GM12878 (cell line): ENCODE data around the gene TACC2. TPM values are rescaled to one million over a fixed set of nuclear protein-coding genes. Genes with fewer than 3 reads are reported as not detected.

Experiments used
- ATAC-seq: fragments of 200-7000 bp; cut with Tn5 transposase; 3 replicates; pipeline ENCODE4 v1.9.1; 2020; ENCODE audit warnings: mild to moderate bottlenecking, moderate library complexity
- BruUV-seq: library from RNA; stranded (reverse); fragments of 400-500 nt; replicated peaks from 2 replicates; lab custom pipeline; 2021; lab: Mats Ljungman, UMichigan
- CTCF ChIA-PET: fragments of 300-600 bp; sonication (Branson Sonifier 250); formaldehyde crosslinking; extraction: SDS; loops from one replicate; lab custom pipeline; 2021; ENCODE audit warnings: inconsistent platforms; lab: Yijun Ruan, JAX
- POLR2A ChIA-PET: fragments of 350-600 bp; formaldehyde crosslinking; extraction: SDS; loops from one replicate; lab custom pipeline; 2021; ENCODE audit warnings: inconsistent platforms; lab: Charles Lee
- RAD21 ChIA-PET: fragments of 300-600 bp; sonication (Branson Sonifier 250); formaldehyde crosslinking; loops from one replicate; lab custom pipeline; 2023; ENCODE audit warnings: antibody characterized with exemption; ENCODE audit not compliant: unreplicated experiment; lab: Charles Lee
- SMC1A ChIA-PET: fragments of 300-600 bp; sonication (Branson Sonifier 250); formaldehyde crosslinking; loops from one replicate; lab custom pipeline; 2023; ENCODE audit not compliant: unreplicated experiment, uncharacterized antibody; lab: Charles Lee
- DNase-seq: peaks from one replicate; pipeline ENCODE4 v3.0.0-alpha.2; 2011; ENCODE audit warnings: low read depth, low spot score
- FAIRE-seq: peaks from 3 replicates; lab custom pipeline; 2011; peaks lifted over from hg19 to GRCh38; lab: Jason Lieb, UNC
- H2AFZ ChIP-seq: 2 replicates; pipeline ENCODE4 v1.6.0; 2011; ENCODE audit warnings: low read depth, low read length, control low read depth; ENCODE audit not compliant: control insufficient read depth
- H3K27ac ChIP-seq: 2 replicates; pipeline ENCODE4 v1.5.1; 2011; ENCODE audit warnings: control low read depth; ENCODE audit not compliant: control insufficient read depth, insufficient read depth
- H3K27me3 ChIP-seq, 2 experiments: replicated peaks in 1 of 2; 2 replicates each; pipeline versions ENCODE4 v1.6.0 to v1.6.1; 2011; ENCODE audit warnings: low read length in 1 of 2; ENCODE audit not compliant: control insufficient read depth in 2 of 2, insufficient read depth in 2 of 2
- H3K36me3 ChIP-seq, 2 experiments: 2 replicates each; pipeline ENCODE4 v1.5.1; 2011; ENCODE audit warnings: low read length in 1 of 2; ENCODE audit not compliant: control insufficient read depth in 2 of 2, insufficient read depth in 2 of 2
- H3K4me1 ChIP-seq: 2 replicates; pipeline ENCODE4 v1.6.1; 2011; ENCODE audit warnings: mild to moderate bottlenecking, low read length, moderate library complexity, mixed read lengths; ENCODE audit not compliant: control insufficient read depth, insufficient read depth
- H3K4me2 ChIP-seq: 2 replicates; pipeline ENCODE4 v1.6.0; 2011; ENCODE audit warnings: control low read depth; ENCODE audit not compliant: control insufficient read depth, insufficient read depth
- H3K4me3 ChIP-seq: fragments of 200-600 bp; sonication (generic); 2 replicates; pipeline ENCODE4 v1.5.1; 2016
- H3K79me2 ChIP-seq: 2 replicates; pipeline ENCODE4 v1.6.0; 2011; ENCODE audit warnings: low read length; ENCODE audit not compliant: control insufficient read depth, insufficient read depth
- H3K9ac ChIP-seq: 2 replicates; pipeline ENCODE4 v1.8.0; 2011; ENCODE audit warnings: low read length, control low read depth, mixed read lengths; ENCODE audit not compliant: control insufficient read depth, insufficient read depth
- H3K9me3 ChIP-seq: replicated peaks from 3 replicates; pipeline ENCODE4 v1.5.1; 2011; ENCODE audit warnings: mild to moderate bottlenecking, low read length; ENCODE audit not compliant: control insufficient read depth, insufficient read depth
- H4K20me1 ChIP-seq: 2 replicates; pipeline ENCODE4 v1.6.0; 2011; ENCODE audit not compliant: control insufficient read depth, insufficient read depth
- DPF2 ChIP-seq: fragments of 450-650 bp; IDR thresholded peaks from 2 replicates; pipeline ENCODE4 v1.6.1; 2017; ENCODE audit warnings: mild to moderate bottlenecking
- KAT2A ChIP-seq: conservative IDR thresholded peaks from 2 replicates; pipeline ENCODE4 v1.6.1; 2011; ENCODE audit warnings: low read depth, low read length; ENCODE audit not compliant: control insufficient read depth
- NBN ChIP-seq: fragments of 450-650 bp; IDR thresholded peaks from 2 replicates; pipeline ENCODE4 v1.6.1; 2016
- NR2F1 ChIP-seq: fragments of 450-650 bp; conservative IDR thresholded peaks from 2 replicates; pipeline ENCODE4 v1.6.1; 2017; ENCODE audit warnings: mild to moderate bottlenecking
- NRF1 ChIP-seq: conservative IDR thresholded peaks from 2 replicates; pipeline ENCODE4 v1.6.1; 2011; ENCODE audit warnings: mild to moderate bottlenecking, low read depth, low read length, improper control_type of control experiment
- PML ChIP-seq: IDR thresholded peaks from 2 replicates; pipeline ENCODE4 v1.6.1; 2012; ENCODE audit warnings: low read length, inconsistent platforms
- SIN3A ChIP-seq: IDR thresholded peaks from 2 replicates; pipeline ENCODE4 v1.6.1; 2012; ENCODE audit warnings: low read depth, low read length, improper control_type of control experiment
- SPI1 ChIP-seq: IDR thresholded peaks from 2 replicates; pipeline ENCODE4 v1.6.1; 2011; ENCODE audit warnings: low read depth, mild to moderate bottlenecking, low read length, moderate library complexity, borderline replicate concordance; ENCODE audit not compliant: insufficient read depth
- STAT1 ChIP-seq: fragments of 450-650 bp; conservative IDR thresholded peaks from 2 replicates; pipeline ENCODE4 v1.6.1; 2014; ENCODE audit warnings: antibody characterized with exemption, mild to moderate bottlenecking
- YBX1 ChIP-seq: fragments of 450-650 bp; IDR thresholded peaks from 2 replicates; pipeline ENCODE4 v1.6.1; 2016; ENCODE audit warnings: antibody characterized with exemption
- WGBS: methylation state at CpG from one replicate; pipeline ENCODE4 v1.1.6; 2016; ENCODE audit warnings: low lambda C conversion rate; ENCODE audit not compliant: insufficient replicate concordance, insufficient coverage; ENCODE audit errors: missing lambda C conversion rate; 5-methylcytosine and 5-hydroxymethylcytosine counted together
- in situ Hi-C: fragments of 300-500 bp; cut with MboI; formaldehyde crosslinking; loops from 9 replicates; pipeline ENCODE4 v1.14.3; 2018; ENCODE audit warnings: mixed read lengths
- intact Hi-C: fragments of 100-400 bp; cut with micrococcal nuclease; formaldehyde crosslinking; loops from one replicate; pipeline ENCODE4 v1.14.2; 2022; ENCODE audit not compliant: unreplicated experiment
- polyA plus RNA-seq, 11 experiments: library from polyadenylated mRNA; depleted of rRNA in 4 of 11; unstranded in 6 of 11; stranded (reverse) in 5 of 11; fragments of >200 nt; fragmentation: Nextera tagmentation in 4 of 11; fragmentation: Illumina TruSeq in 1 of 11; extraction: Ambion mirVana in 4 of 11; extraction: Trizol in 1 of 11; gene quantifications; 1 replicate in 1 of 11; 2 replicates in 10 of 11; pipeline versions ENCODE4 v1.2.1 to v1.2.3, GENCODE V29; 2011 to 2016; ENCODE audit warnings: inconsistent platforms in 2 of 11, missing spikeins in 2 of 11, low read depth in 1 of 11
- total RNA-seq, 4 experiments: library from RNA; depleted of rRNA in 3 of 4; stranded (reverse); fragments of >200 nt in 3 of 4; fragmentation: Illumina TruSeq in 1 of 4; extraction: Trizol in 1 of 4; gene quantifications; 2 replicates each; pipeline versions ENCODE4 v1.2.1 to v1.2.3, GENCODE V29; 2013 to 2021
- TF ChIP-seq, protein P1 (sequence below): fragments of 450-650 bp; IDR thresholded peaks from 2 replicates; pipeline ENCODE4 v1.6.1; 2018; ENCODE audit warnings: borderline replicate concordance, mild to moderate bottlenecking; ENCODE audit not compliant: partially characterized antibody
- TF ChIP-seq, protein P2 (sequence below): fragments of 450-650 bp; IDR thresholded peaks from 2 replicates; pipeline ENCODE4 v1.6.1; 2018; ENCODE audit warnings: mild to moderate bottlenecking, low read depth, moderate library complexity; ENCODE audit not compliant: partially characterized antibody

Gene TACC2
- total and polyA plus RNA-seq, 10 of the 15 experiments (the other 5 are each of a cell fraction or from before 2014, with no cell fraction given): 0.07 to 0.64 (median 0.13) TPM; not detected in 5

DNA sequence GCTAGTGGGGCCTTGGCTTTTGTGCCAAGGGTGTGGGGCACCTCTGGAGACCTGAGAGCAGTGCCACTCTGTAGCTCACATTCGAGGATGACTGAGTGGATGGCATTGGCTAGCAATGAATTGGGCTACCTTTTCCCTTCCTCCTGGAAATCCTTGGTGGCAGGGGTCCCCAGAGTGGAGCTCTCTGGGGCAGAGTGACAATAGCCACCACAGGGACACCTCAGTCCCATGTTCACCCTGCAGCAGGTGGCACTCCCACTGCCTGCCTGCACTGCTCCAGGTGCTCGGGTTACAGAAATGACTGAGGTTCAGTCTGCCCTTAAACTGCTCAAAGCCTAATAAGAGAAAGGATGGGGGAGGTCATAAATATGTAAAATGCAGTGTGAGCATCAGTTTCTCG lies 300.0 kb downstream of the TACC2 start:
- Histone ChIP-seq H2AFZ (no peak overlapping the region), H3K36me3 (no peaks in the 10 kb centered on the region), H3K27ac (no peak overlapping the region), H3K79me2 (no peaks in the 10 kb centered on the region), H3K4me2 (no peak overlapping the region), H3K4me3 (no peak overlapping the region), H4K20me1 (no peaks in the 10 kb centered on the region), H3K4me1 (no peaks in the 10 kb centered on the region; the same call in 1 of the 2 replicates), H3K27me3 (peaks cover 0 to 7% of the 10 kb centered on the region in 2 experiments; a peak in 2 of 4 replicates), H3K9ac (no peak overlapping the region), H3K9me3 (no peaks in the 10 kb centered on the region)
- ATAC-seq (no peak), FAIRE-seq (no peak), DNase-seq (no peak)
- ChIA-PET RAD21 (no interaction called here), SMC1A (no interaction called here), POLR2A (no interaction called here), CTCF (interaction anchor here (0.7 to 1.2 kb wide), 2 partner anchors 10 to 146 kb away, joined by 3 read pairs; no protein-coding TSS in a partner anchor)
- TF ChIP-seq PML (no peak), NR2F1 (no peak), SIN3A (no peak)
- TF ChIP-seq, protein P1, sequence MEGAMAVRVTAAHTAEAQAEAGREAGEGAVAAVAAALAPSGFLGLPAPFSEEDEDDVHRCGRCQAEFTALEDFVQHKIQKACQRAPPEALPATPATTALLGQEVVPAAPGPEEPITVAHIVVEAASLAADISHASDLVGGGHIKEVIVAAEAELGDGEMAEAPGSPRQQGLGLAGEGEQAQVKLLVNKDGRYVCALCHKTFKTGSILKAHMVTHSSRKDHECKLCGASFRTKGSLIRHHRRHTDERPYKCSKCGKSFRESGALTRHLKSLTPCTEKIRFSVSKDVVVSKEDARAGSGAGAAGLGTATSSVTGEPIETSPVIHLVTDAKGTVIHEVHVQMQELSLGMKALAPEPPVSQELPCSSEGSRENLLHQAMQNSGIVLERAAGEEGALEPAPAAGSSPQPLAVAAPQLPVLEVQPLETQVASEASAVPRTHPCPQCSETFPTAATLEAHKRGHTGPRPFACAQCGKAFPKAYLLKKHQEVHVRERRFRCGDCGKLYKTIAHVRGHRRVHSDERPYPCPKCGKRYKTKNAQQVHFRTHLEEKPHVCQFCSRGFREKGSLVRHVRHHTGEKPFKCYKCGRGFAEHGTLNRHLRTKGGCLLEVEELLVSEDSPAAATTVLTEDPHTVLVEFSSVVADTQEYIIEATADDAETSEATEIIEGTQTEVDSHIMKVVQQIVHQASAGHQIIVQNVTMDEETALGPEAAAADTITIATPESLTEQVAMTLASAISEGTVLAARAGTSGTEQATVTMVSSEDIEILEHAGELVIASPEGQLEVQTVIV: no peak
- BruUV-seq: no TSS peak
- 16% methylated on average over 3 of the region's 3 CpGs for WGBS
- in situ Hi-C loops (no loop called here), intact Hi-C loops (no loop called here)

DNA sequence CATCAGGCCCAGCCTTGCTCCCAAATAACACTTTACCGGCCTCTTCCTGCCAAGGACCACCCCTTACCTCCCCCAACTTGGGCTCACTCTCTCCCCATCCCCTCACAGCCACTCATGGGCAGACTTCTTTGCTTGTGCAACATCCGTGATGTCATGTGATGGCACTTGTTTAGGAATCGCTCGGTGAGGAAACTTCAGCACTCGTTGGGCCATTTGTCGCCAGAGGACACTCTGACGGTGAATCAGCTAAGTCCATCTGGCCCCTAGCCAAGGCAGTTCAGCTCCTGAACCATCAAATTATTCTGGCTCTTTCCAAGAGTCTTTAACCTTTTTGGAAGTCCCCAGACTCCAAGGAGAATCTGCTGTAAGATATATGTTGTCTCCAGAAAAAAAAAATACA lies 301.4 kb downstream of the TACC2 start:
- RAD21 ChIA-PET: no interaction called here
- BruUV-seq: no TSS peak
- no peak for TF ChIP-seq SPI1
- no peak for TF ChIP-seq NBN
- TF ChIP-seq NRF1: no peak
- no peak for TF ChIP-seq STAT1
- TF ChIP-seq, protein P2, sequence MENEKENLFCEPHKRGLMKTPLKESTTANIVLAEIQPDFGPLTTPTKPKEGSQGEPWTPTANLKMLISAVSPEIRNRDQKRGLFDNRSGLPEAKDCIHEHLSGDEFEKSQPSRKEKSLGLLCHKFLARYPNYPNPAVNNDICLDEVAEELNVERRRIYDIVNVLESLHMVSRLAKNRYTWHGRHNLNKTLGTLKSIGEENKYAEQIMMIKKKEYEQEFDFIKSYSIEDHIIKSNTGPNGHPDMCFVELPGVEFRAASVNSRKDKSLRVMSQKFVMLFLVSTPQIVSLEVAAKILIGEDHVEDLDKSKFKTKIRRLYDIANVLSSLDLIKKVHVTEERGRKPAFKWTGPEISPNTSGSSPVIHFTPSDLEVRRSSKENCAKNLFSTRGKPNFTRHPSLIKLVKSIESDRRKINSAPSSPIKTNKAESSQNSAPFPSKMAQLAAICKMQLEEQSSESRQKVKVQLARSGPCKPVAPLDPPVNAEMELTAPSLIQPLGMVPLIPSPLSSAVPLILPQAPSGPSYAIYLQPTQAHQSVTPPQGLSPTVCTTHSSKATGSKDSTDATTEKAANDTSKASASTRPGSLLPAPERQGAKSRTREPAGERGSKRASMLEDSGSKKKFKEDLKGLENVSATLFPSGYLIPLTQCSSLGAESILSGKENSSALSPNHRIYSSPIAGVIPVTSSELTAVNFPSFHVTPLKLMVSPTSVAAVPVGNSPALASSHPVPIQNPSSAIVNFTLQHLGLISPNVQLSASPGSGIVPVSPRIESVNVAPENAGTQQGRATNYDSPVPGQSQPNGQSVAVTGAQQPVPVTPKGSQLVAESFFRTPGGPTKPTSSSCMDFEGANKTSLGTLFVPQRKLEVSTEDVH: no peak
- TF ChIP-seq YBX1: no peak
- TF ChIP-seq DPF2: no peak
- no peak for TF ChIP-seq KAT2A

More for the DNA sequence above, 301.4 kb downstream of the TACC2 start:
- no peak for ATAC-seq
- Histone ChIP-seq H3K27me3 (peaks cover 0 to 7% of the 10 kb centered on the region in 2 experiments; a peak in 2 of 4 replicates), H3K79me2 (no peaks in the 10 kb centered on the region), H3K36me3 (no peaks in the 10 kb centered on the region), H3K4me1 (no peaks in the 10 kb centered on the region; the same call in 1 of the 2 replicates), H3K9ac (no peak overlapping the region), H3K4me3 (no peak overlapping the region), H3K4me2 (no peak overlapping the region), H3K27ac (no peak overlapping the region), H2AFZ (no peak overlapping the region), H4K20me1 (no peaks in the 10 kb centered on the region), H3K9me3 (no peaks in the 10 kb centered on the region; the same call in 2 of the 3 replicates)
- ChIA-PET POLR2A (no interaction called here), SMC1A (no interaction called here), CTCF (no interaction called here)
- DNase-seq: no peak
- in situ Hi-C loops (no loop called here), intact Hi-C loops (no loop called here)
- no peak for FAIRE-seq
- WGBS: 67% methylated on average over 7 of the region's 7 CpGs
